HG03460 (cell line): ENCODE measurements around the gene KIRREL3.

ENCODE experiments used
- ATAC-seq: cut with Tn5 transposase; IDR thresholded peaks from one replicate; pipeline ENCODE4 v1.9.1; 2021; ENCODE audit not compliant: unreplicated experiment

Gene KIRREL3

GRCh38 chr11:127000291-127000968 is at the start of gene KIRREL3:
TSS of gene KIRREL3 (minus strand) at chr11:127000770.
- no peak for ATAC-seq

DNA sequence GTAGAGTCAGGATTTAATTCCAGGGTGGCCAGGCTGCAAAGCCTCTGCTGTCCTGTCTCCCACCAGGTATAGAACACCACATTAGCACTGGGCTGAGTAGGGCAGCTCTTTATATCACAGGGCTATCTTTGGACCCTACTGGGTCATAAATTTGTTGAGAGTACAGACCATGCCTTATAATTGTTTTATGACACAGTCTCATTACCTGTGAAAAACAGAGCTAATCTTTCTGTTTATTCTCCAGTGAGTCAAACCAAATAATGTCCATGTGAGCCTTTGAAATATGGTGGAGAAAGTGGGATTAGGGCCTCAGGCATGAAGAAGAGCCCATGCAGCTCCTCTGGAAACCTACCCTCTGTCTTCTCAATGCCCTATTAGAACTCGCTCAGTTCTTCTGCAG is 49.6 kb upstream of the KIRREL3 start:
- no peak for ATAC-seq

- ATAC-seq = no peak
These were observed 48.9 kb upstream of the KIRREL3 start for GRCh38 chr11:127049486-127049885.

DNA sequence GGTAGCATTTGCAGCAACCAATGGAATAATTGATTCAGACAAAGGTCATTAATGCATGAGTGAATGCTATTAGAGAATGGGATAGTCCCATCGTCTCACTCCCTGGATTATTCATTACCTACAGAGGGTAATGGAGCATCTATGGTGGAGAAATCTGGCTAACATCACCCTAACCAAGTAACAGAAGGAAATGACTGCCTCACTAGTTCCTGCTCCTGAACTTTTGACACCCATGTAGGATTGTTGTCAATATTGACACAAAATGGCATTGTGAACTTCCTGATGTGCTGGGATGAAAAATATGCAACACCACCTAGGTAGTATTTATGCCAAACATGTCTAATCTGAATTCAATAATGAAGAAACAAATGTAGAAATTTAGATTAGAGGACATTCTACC is 44.0 kb upstream of the KIRREL3 start:
- ATAC-seq = no peak

DNA sequence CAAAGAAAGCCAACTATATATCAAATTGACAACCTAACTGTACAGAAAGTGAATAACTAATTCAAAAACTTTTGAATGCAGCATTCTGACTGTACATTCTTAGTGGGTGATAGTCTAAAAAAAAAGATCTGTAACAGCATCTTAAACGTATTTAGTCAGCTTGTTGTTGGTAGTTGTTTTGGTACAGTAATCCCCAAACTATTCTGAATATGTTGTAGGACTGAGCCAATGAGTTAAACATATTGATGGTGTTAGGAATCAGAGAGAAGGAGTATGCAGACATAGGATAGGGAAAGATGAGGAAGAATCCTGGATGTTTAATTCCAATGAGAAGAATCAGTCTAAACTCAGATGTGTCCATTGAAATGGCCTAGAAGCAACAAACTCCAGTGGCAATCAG is 41.9 kb upstream of the KIRREL3 start:
- no peak for ATAC-seq

GRCh38 chr11:127039591-127039990 is 39.0 kb upstream of the KIRREL3 start:
- no peak for ATAC-seq

GRCh38 chr11:127037596-127037995 is 37.0 kb upstream of the KIRREL3 start:
- ATAC-seq = no peak

GRCh38 chr11:127037001-127037400 is 36.4 kb upstream of the KIRREL3 start:
- no peak for ATAC-seq

- ATAC-seq = no peak
These were observed 35.3 kb upstream of the KIRREL3 start for GRCh38 chr11:127035824-127036223.

- no peak for ATAC-seq
These were observed 34.4 kb upstream of the KIRREL3 start for GRCh38 chr11:127034973-127035372.

GRCh38 chr11:127028648-127029047 is 28.1 kb upstream of the KIRREL3 start:
- no peak for ATAC-seq

- ATAC-seq = no peak
These were observed 27.2 kb upstream of the KIRREL3 start for GRCh38 chr11:127027789-127028188.

GRCh38 chr11:127027000-127027399 is 26.4 kb upstream of the KIRREL3 start:
- ATAC-seq = no peak

DNA sequence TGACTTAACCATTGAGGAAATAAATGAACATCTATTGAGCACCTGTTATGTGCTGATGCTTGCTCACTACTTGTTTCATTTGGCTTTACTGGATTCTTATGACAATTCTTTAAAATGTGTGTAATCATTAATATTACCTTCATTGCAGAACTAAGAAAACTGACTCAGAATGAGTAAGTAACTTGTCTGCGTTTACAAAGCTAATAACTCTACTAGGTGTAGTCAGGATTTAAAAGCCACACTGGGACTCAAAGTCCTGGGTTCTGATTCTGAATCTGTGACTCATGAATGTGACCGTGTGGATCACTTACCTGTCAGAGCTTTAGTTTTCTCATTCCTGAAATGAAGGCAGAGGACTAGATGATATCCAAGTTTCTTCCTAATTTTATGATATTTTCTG is 23.4 kb upstream of the KIRREL3 start:
- ATAC-seq = no peak

DNA sequence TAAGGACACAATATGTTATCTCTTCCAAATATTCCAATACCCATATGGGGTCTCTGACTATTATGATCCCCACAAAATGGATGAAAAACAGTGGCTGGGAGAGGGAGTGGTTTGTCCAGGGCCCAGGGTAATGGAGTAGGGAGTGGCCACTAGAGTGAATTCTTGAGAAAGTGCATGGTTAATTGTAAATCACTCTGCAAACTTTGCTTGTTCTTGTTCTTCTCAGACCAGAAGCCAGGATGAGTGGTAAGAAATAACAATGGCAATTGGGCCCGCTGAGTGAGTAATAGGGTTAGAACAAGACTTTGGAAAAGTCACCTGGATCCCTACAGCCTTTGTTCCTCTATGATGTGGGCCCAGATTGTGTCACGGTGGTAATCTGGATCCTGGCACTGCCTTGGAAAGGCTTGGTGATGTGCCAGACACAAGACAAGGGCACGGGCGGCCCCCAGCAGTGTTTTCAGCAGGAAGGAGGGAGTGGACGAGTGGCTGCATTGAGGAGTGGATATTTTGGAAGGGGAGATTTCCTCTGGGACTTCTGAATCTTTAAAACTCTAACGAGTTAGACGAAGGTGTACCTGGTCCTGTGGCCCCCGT is 18.2 kb upstream of the KIRREL3 start:
- no peak for ATAC-seq

GRCh38 chr11:127017482-127017881 is 16.9 kb upstream of the KIRREL3 start:
- ATAC-seq = no peak

GRCh38 chr11:127013550-127013949 is 13.0 kb upstream of the KIRREL3 start:
- ATAC-seq = no peak

GRCh38 chr11:127006311-127006710 is 5.7 kb upstream of the KIRREL3 start:
- no peak for ATAC-seq

DNA sequence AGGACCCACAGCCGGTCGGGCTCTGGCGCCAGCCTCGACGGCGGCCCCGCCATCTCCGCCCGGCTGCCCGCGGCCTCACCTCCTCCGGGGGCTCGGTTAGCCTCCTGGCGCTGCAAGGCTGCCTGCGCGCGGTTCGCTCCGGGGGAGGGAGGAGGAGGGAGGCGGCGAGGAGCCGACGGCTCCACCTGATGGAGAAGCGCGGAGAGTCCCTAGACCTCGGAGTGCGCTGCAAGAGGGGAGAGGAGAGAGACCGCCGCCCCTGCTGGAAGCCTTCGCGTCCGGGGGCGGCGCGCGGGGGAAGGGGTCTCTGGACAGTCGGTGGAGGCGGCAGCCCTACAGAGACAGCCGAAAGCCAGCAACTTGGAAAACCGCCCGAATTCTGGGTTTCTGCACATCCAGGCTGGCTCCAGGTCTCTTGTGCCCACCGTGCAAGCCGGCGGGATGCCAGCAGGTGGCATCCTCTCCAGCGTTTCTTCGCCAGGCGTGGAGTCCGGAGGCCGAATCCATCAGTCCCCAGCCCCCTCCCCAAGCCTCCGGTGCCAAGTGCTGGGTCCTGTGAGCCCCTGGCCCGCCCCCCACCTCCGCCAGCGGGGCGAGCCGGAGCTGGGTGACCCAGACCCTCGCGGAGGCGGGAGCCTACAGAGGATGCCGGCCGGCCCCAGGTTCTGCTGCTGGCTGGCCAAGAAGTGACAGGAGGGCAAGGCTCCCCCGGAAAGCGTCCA is 2.9 kb upstream of the KIRREL3 start:
- no peak for ATAC-seq

GRCh38 chr11:127002669-127003259 is 2.2 kb upstream of the KIRREL3 start:
- ATAC-seq = no peak

DNA sequence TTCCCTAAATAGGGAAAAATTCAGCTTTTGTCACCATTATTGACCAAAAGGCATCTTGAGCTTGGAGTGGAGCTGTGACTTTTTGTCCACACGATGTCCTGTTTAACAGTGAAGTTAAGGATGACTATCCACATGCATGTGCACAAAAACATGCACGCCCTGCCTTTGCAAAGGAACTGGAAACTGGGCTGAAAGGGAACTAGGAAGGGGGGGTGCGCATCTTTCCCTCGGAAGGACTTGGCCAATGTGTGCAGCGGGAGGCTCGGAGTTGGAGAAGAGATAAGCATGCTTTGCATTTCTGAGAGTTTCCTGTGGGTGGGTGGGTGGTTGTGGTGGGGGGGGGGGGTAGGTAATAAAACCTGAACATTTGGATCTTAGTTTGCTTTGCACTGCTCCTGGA is 411 bp upstream of the KIRREL3 start:
- no peak for ATAC-seq

- ATAC-seq = no peak
These were observed 1.2 kb downstream of the KIRREL3 start for GRCh38 chr11:126999366-126999765.
